Activated CD8-positive, alpha-beta T cell treated with anti-CD3 and anti-CD28 coated beads for 36 hours (primary cell): ENCODE measurements around the gene AK8. TPM values are rescaled to one million over a fixed set of nuclear protein-coding genes. Genes with fewer than 3 reads are reported as not detected.

Experiments used
- ATAC-seq: fragments of 200-7000 bp; cut with Tn5 transposase; one replicate; pipeline ENCODE4 v1.10.0; 2021; ENCODE audit warnings: mild to moderate bottlenecking, moderate library complexity
- CTCF ChIA-PET: fragments of 350-600 bp; sonication (Branson Sonifier 250); formaldehyde crosslinking; loops from one replicate; lab custom pipeline; 2021; ENCODE audit warnings: antibody characterized with exemption; lab: Charles Lee
- POLR2A ChIA-PET: fragments of 350-600 bp; sonication (Branson Sonifier 250); formaldehyde crosslinking; loops from one replicate; lab custom pipeline; 2021; ENCODE audit warnings: antibody characterized with exemption; lab: Charles Lee
- DNase-seq: peaks from one replicate; pipeline ENCODE4 v3.0.0-alpha.2; 2020
- H3K27ac Mint-ChIP-seq: one replicate; pipeline ENCODE4 v1.8.0; 2021; ENCODE audit warnings: mild to moderate bottlenecking, mixed read lengths
- H3K27me3 Mint-ChIP-seq: one replicate; pipeline ENCODE4 v1.8.0; 2021; ENCODE audit warnings: mixed read lengths
- H3K36me3 Mint-ChIP-seq: one replicate; pipeline ENCODE4 v1.8.0; 2021; ENCODE audit warnings: low read depth, mixed read lengths
- H3K4me1 Mint-ChIP-seq: one replicate; pipeline ENCODE4 v1.8.0; 2021; ENCODE audit warnings: low read depth, mixed read lengths
- H3K4me3 Mint-ChIP-seq: one replicate; pipeline ENCODE4 v1.8.0; 2021; ENCODE audit warnings: mild to moderate bottlenecking, moderate library complexity, mixed read lengths
- H3K9me3 Mint-ChIP-seq: one replicate; pipeline ENCODE4 v1.8.0; 2021; ENCODE audit warnings: mixed read lengths
- CTCF ChIP-seq: fragments of 200-600 bp; IDR thresholded peaks from one replicate; pipeline ENCODE4 v1.8.0; 2022; ENCODE audit warnings: antibody characterized with exemption, mild to moderate bottlenecking
- intact Hi-C: fragments of 100-400 bp; cut with micrococcal nuclease; formaldehyde crosslinking; loops from one replicate; pipeline ENCODE4 v1.10.0; 2022
- total RNA-seq, 2 experiments: library from RNA; stranded (reverse); gene quantifications; one replicate each; pipeline ENCODE4 v1.2.3, GENCODE V29; 2021

Gene AK8
- total RNA-seq, 2 experiments from 2014 or later: not detected

- no peak for ATAC-seq
- CTCF ChIA-PET: no interaction called here
- H3K36me3 Mint-ChIP-seq: no peaks in the 10 kb centered on the region
- no peak for DNase-seq
- H3K27ac Mint-ChIP-seq: no peak overlapping the region
- POLR2A ChIA-PET: no interaction called here
- no peaks in the 10 kb centered on the region for H3K4me1 Mint-ChIP-seq
- no peaks in the 10 kb centered on the region for H3K9me3 Mint-ChIP-seq
- no peak for TF ChIP-seq CTCF
- no peak overlapping the region for H3K4me3 Mint-ChIP-seq
- intact Hi-C loops: no loop called here
- peaks cover 4% of the 10 kb centered on the region for H3K27me3 Mint-ChIP-seq
Measured at GRCh38 chr9:132733260-132733815, 144.7 kb downstream of the AK8 start.

- ATAC-seq: no peak
- no peaks in the 10 kb centered on the region for H3K4me1 Mint-ChIP-seq
- CTCF ChIA-PET: no interaction called here
- POLR2A ChIA-PET: no interaction called here
- no peak for DNase-seq
- H3K9me3 Mint-ChIP-seq: no peaks in the 10 kb centered on the region
- H3K27ac Mint-ChIP-seq: no peak overlapping the region
- H3K36me3 Mint-ChIP-seq: no peaks in the 10 kb centered on the region
- TF ChIP-seq CTCF: no peak
- no peak overlapping the region for H3K4me3 Mint-ChIP-seq
- H3K27me3 Mint-ChIP-seq: peaks cover 4% of the 10 kb centered on the region
- intact Hi-C loops: no loop called here
Measured at GRCh38 chr9:132732326-132733259, 145.5 kb downstream of the AK8 start.

- CTCF ChIA-PET: no interaction called here
- H3K4me1 Mint-ChIP-seq: no peaks in the 10 kb centered on the region
- H3K27ac Mint-ChIP-seq: no peak overlapping the region
- DNase-seq (no peak), ATAC-seq (no peak)
- no peaks in the 10 kb centered on the region for H3K36me3 Mint-ChIP-seq
- intact Hi-C loops: no loop called here
- no peak for TF ChIP-seq CTCF
- no peaks in the 10 kb centered on the region for H3K9me3 Mint-ChIP-seq
- H3K27me3 Mint-ChIP-seq: peaks cover 2% of the 10 kb centered on the region
- POLR2A ChIA-PET: no interaction called here
- no peak overlapping the region for H3K4me3 Mint-ChIP-seq
Measured at GRCh38 chr9:132731230-132731629, 146.9 kb downstream of the AK8 start.

GRCh38 chr9:132730054-132731033 lies 147.7 kb downstream of the AK8 start:
- no peak for DNase-seq
- H3K9me3 Mint-ChIP-seq: no peaks in the 10 kb centered on the region
- no peaks in the 10 kb centered on the region for H3K36me3 Mint-ChIP-seq
- ATAC-seq: no peak
- intact Hi-C loops: no loop called here
- CTCF ChIA-PET: no interaction called here
- POLR2A ChIA-PET: no interaction called here
- H3K4me1 Mint-ChIP-seq: no peaks in the 10 kb centered on the region
- no peak overlapping the region for H3K4me3 Mint-ChIP-seq
- H3K27me3 Mint-ChIP-seq: peaks cover 2% of the 10 kb centered on the region
- H3K27ac Mint-ChIP-seq: no peak overlapping the region
- TF ChIP-seq CTCF: no peak
